GM19452 (cell line): ENCODE data around the gene ZC3H12D.
"Not testable (repeated sequence)": the region's sequence is repeated elsewhere in the genome, so short reads cannot be mapped to it uniquely, and the experiment has no call there.

ENCODE experiments used
- ATAC-seq: cut with Tn5 transposase; IDR thresholded peaks from one replicate; pipeline ENCODE4 v1.9.1; 2021; ENCODE audit not compliant: unreplicated experiment

ZC3H12D gene

GRCh38 chr6:149483849-149484655 is 762 bp downstream of the ZC3H12D start:
- ATAC-seq: no peak

DNA sequence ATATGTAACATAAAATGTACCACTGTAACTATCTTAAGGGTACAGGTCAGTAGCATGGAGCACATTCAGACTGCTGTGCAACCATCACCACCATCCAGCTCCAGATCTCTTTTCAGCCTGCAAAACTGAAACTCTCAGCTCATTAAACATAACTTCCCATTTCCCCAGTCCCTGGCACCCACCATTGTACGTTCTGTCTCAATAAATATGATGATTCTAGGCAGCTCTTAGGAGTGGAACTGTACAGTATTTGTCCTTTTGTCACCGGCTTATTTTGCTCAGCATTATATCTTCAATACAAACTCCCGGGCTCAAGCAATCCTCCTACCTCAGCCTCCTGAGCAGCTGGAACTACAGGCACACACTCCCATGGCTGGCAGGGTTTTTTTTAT is 1.5 kb downstream of the ZC3H12D start:
- ATAC-seq: no peak

- no peak for ATAC-seq
These were observed 2.1 kb downstream of the ZC3H12D start for GRCh38 chr6:149482545-149483333.

DNA sequence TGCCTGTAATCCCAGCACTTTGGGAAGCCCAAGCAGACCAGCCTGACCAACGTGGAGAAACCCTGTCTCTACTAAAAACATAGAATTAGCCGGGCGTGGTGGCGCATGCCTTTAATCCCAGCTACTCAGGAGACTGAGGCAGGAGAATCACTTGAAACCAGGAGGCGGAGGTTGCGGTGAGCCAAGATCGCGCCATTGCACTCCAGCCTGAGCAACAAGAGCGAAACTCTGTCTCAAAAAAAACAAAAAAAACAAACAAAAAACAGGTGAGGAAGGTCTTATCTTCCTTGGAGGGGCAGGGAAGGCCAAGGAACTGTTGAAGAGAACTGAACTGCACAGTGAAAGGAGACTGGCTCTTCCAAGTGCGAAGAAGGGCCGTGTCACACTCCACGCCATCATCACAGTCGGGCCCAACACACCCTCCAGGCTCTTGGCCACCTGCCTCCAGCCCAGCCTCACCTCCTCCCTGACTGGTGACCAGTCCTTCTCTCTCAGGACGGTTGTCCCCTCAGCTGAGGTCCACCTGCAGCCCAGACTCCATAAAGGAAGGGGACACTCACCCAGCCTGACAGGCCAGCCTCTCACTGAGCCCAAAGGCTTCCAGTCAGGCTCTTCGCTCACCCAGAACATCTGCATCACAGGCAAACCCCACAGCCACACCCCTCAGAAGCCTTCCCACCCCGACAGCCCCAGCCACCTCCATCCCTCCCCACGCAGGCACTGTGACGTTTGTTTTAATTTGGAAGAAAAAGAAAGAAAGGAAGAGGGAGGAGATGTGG is 4.1 kb downstream of the ZC3H12D start:
- ATAC-seq: no peak

DNA sequence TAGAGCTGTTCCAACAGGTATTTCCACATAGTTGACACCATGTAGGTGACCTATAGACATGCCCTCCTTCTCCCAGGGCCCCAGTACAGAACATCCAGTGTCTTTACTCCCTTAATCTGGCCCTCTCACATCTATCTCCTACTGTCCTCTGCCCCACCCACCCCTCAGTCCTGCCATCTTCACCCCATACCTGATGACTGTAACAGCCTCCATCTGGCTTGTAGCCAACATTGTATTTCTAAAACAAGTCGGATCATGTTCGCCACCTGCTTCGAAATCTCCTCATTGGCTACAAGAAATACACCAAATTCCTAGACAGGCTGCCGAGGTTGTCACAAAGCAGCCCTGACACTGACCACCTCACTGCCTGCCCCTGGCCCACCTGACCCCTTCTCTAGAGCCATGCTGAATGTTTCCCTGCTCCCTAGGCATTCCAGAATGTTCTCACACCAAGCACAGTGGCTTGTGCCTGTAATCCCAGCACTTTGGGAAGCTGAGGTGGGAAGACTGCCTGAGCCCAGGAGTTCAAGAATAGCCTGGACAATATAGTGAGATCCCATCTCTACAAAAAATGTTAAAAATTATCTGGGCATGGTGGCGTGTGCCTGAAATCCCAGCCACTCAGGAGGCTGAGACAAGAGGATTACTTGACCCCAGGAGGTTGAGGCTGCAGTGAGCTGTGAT is 6.0 kb downstream of the ZC3H12D start:
- ATAC-seq: no peak

GRCh38 chr6:149477544-149477943 is 7.3 kb downstream of the ZC3H12D start:
- no peak for ATAC-seq

- ATAC-seq: no peak
These were observed 7.9 kb downstream of the ZC3H12D start for GRCh38 chr6:149476789-149477455.

- ATAC-seq: no peak
These were observed 10.5 kb downstream of the ZC3H12D start for GRCh38 chr6:149474108-149474935.

DNA sequence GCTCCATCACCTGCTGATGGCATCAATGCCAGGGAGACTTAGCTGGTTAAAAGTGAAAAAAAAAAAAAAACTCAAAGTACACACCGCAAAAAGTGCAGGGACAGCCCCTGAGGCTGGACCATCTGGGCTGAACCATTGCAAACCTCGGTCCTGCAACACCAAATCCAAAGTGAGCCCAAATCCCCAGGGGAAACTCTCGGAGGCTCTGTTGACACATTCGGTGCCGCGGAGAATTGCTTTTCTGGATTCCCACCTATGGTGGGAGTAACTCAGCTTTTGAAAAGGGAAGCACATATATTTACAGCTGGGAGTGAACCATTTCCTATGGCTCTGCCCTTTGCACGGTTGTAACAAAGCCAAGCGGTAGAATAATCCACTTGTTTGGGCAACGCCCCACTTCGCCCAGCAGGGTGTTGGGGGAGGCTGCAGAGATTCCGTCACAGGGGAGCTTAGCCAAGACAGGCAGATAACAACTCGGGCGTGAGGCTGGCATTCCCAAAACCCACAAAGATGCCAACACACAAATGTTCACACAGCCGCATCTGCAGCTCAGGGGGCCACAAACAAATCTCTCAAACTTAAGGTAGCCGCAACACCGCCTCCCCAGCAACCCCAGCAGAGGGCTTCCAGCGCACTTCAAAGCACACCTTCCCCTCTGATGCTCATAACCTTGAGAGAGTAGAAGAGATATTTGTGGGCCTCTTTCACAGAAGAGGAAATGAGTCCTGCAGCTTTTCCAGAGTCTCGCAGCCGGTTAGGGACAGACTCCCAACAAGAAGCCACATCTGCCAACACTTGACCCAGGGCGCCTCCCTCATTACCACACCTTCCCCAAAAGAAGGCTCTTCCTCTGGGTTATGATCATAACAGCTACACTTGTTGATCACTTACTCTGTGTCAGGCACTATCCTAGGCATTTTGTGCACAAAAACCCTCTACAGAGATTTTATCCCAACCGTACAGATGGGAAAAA is 11.4 kb downstream of the ZC3H12D start:
- ATAC-seq: no peak

DNA sequence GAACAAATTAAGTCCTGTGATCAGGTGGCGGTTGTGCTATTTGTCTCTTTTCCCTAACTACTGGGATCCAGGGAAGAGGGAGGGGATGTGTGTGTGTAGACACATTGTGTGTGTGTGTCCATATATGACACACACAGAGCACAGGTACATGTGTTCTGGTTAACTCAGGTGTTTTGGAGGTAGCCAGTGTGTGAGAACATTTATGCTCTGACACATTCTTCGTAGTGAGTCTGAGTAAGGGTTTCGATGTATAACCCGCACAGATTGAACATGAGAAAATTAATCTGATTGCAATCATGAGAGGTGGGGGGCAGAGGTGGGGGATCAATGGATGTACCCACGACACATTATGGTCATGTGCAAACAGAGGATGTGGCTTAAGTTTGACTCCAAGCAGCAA is 12.6 kb downstream of the ZC3H12D start:
- no peak for ATAC-seq

DNA sequence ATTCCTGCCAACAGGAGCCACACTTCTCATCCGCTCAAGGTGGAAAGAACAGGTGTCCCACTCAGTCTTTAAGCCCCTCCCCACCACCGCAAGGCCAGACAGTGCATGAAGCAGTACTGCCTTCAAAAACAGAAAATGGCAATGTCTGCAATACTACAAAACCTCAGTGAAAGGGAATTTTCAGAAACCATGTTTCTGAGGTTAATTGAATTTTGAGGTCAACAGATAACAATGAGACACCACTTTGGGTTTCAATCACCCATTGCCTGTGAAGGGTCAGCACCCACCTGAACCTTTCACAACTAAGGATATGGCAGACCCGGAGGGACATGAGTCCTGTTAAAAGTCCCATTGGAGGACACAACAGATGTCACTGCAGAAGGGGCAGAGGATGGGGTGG is 13.0 kb downstream of the ZC3H12D start:
- peak; percentile 26 for ATAC-seq

DNA sequence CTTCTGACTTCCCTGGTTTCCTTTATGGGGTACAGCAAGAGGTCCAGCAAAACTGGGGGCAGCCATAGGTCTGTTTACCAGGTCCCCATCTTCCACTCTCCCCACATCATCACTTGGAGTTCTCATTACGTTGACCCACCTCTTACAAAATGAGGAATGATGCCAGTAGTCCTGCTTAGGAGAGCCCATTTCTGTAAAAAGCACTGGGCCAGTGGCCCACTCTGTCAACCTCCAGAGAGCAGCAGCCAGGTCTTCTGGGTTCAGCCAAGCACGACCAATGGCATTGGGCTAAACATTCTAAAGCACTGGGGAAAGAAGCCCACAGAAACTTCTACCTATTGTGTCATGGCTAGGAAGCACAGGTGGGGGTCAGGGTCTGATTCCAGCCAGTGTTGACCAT is 13.9 kb downstream of the ZC3H12D start:
- no peak for ATAC-seq

GRCh38 chr6:149468179-149468578 is 16.6 kb downstream of the ZC3H12D start:
- ATAC-seq: no peak

DNA sequence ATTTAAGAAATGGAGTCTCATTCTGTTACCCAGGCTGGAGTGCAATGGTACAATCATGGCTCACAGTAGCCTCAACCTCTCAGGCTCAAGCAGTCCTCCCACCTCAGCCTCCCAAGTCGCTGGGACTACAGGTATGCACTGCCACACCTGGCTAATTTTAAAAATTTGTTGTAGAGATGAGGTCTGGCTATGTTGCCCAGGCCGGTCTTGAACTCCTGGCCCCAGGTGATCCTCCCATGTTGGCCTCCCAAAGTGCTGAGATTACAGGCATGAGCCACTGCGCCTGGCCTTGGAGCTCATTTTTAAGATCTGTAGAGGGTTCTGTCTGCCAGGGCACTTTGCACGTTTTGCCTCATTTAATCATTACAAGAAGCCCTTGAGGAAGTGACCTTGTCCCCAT is 17.5 kb downstream of the ZC3H12D start:
- no peak for ATAC-seq

DNA sequence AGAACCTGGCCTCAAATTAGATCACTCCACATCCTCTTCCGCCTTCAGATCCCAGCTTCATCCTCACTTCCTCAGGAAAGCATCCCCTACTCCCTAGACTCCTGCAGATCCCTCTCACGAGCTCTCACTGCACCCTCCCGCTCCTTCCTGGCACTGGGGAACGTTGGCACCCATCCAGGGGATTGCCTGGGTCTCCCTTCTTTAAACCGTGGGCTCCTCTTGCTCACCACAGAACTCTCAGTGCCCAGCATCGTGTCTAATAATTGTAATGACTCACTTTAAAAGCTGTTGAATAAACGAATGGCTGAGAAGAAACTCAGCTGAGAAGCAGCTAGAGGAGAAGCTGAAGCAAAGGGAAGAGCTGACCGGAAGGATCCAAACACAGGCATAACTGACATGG is 20.4 kb downstream of the ZC3H12D start:
- no peak for ATAC-seq

GRCh38 chr6:149463781-149464180 is 21.0 kb downstream of the ZC3H12D start:
- ATAC-seq: no peak

GRCh38 chr6:149462712-149463111 is 22.1 kb downstream of the ZC3H12D start:
- ATAC-seq: not testable (repeated sequence)

DNA sequence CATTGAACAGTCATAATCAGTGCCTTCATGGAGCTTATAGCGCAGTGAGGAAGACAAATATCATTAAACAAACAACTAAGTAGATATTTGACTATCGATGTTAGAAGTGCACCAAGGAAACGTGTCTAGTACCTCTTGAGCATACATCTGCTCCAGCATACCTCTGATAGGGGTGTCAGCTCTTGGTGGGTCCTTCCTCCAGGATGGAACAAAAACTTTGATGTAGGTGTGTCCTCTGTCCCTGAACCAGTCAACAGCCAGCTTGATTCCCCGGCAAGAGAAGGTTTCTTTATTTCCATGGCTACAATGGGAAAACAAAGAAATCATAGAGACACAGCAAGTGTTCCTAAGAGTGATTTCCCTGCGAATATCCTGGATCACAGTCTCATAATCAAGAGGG is 23.1 kb downstream of the ZC3H12D start:
- no peak for ATAC-seq
